DND-41 (cell line): ENCODE measurements around the gene MTFR1L.

Source experiments
- EZH2 ChIP-seq: IDR thresholded peaks from 3 replicates; pipeline ENCODE4 v1.6.1; 2012; ENCODE audit warnings: borderline replicate concordance, low read depth, mild to moderate bottlenecking, moderate library complexity, low read length, inconsistent platforms; ENCODE audit not compliant: severe bottlenecking
- TF ChIP-seq, protein P1 (sequence below): IDR thresholded peaks from 2 replicates; pipeline ENCODE4 v1.5.1; 2012; ENCODE audit warnings: borderline replicate concordance, low read length, moderate library complexity, mild to moderate bottlenecking; ENCODE audit not compliant: poor library complexity, severe bottlenecking; ENCODE audit errors: extremely low read depth

DNA sequence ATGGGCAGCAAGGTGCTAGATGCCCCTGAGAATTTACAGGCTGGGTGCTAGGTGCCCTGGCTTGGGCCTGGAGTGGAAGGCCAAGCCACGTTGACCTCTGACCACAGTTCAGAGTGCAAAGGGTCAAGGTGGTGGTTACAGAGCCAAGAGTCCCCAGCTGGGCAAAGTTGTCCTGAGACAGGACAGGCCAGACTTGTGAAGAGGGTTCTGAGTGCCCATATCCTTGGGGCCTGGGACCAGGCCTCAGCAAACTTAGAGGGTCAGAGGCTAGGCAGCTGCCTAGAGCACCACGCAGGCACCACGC lies 38.7 kb upstream of the MTFR1L start:
- TF ChIP-seq, protein P1, sequence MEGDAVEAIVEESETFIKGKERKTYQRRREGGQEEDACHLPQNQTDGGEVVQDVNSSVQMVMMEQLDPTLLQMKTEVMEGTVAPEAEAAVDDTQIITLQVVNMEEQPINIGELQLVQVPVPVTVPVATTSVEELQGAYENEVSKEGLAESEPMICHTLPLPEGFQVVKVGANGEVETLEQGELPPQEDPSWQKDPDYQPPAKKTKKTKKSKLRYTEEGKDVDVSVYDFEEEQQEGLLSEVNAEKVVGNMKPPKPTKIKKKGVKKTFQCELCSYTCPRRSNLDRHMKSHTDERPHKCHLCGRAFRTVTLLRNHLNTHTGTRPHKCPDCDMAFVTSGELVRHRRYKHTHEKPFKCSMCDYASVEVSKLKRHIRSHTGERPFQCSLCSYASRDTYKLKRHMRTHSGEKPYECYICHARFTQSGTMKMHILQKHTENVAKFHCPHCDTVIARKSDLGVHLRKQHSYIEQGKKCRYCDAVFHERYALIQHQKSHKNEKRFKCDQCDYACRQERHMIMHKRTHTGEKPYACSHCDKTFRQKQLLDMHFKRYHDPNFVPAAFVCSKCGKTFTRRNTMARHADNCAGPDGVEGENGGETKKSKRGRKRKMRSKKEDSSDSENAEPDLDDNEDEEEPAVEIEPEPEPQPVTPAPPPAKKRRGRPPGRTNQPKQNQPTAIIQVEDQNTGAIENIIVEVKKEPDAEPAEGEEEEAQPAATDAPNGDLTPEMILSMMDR, result no peak
- TF ChIP-seq EZH2, result no peak
